Transverse colon (tissue), 4 donors: ENCODE results near the gene PPP1R12B. TPM values are rescaled to one million over a fixed set of nuclear protein-coding genes. Genes with fewer than 3 reads are reported as not detected.

Experiments
- DNase-seq: peaks from one replicate; pipeline ENCODE4 v3.0.0-alpha.2; 2019
- H3K27ac ChIP-seq, 4 donors: fragments of 200-600 bp; sonication (generic); 2 replicates each; pipeline ENCODE4 v1.5.1; 2016 to 2018; ENCODE audit warnings: inconsistent platforms in 4 of 4
- H3K27me3 ChIP-seq: fragments of 200-600 bp; sonication (generic); 2 replicates; pipeline ENCODE4 v1.5.1; 2017; ENCODE audit warnings: inconsistent platforms
- H3K36me3 ChIP-seq, 4 donors: fragments of 200-600 bp; sonication (generic); 2 replicates each; pipeline ENCODE4 v1.5.1; 2017 to 2019; ENCODE audit warnings: inconsistent platforms in 4 of 4
- H3K4me1 ChIP-seq, 4 donors: fragments of 200-600 bp; sonication (generic); 2 replicates each; pipeline ENCODE4 v1.5.1; 2017 to 2020; ENCODE audit warnings: inconsistent platforms in 4 of 4
- H3K4me3 ChIP-seq, 4 donors: fragments of 200-600 bp; sonication (generic); 1 replicate in 1 of 4; 2 replicates in 3 of 4; pipeline versions ENCODE4 v1.5.1 to v1.6.1; 2017 to 2019; ENCODE audit warnings: inconsistent platforms in 4 of 4
- H3K9me3 ChIP-seq, 2 donors: fragments of 200-600 bp; sonication (generic); 2 replicates each; pipeline ENCODE4 v1.5.1; 2017 to 2019; ENCODE audit warnings: inconsistent platforms in 2 of 2
- CTCF ChIP-seq, 5 experiments: fragments of 200-600 bp in 3 of 5; fragments of 450-650 bp in 2 of 5; sonication (generic) in 3 of 5; IDR thresholded peaks; 1 replicate in 2 of 5; 2 replicates in 3 of 5; pipeline ENCODE4 v1.5.1; 2016 to 2017; ENCODE audit warnings: antibody characterized with exemption in 5 of 5, inconsistent platforms in 3 of 5, mild to moderate bottlenecking in 2 of 5, moderate library complexity in 1 of 5
- EP300 ChIP-seq: sonication (generic); formaldehyde crosslinking; IDR thresholded peaks from one replicate; pipeline ENCODE4 v1.6.1; 2017; ENCODE audit warnings: antibody characterized with exemption, low read depth
- POLR2A ChIP-seq: fragments of 450-650 bp; IDR thresholded peaks from one replicate; pipeline ENCODE4 v1.6.1; 2016; ENCODE audit warnings: antibody characterized with exemption, mild to moderate bottlenecking, moderate library complexity
- POLR2AphosphoS5 ChIP-seq, 3 donors: sonication (generic); formaldehyde crosslinking; IDR thresholded peaks; one replicate each; pipeline ENCODE4 v1.6.1; 2016; ENCODE audit warnings: antibody characterized with exemption in 3 of 3
- WGBS, 2 donors: methylation state at CpG; one replicate each; pipeline ENCODE4 v1.1.5; 2018; ENCODE audit warnings: low coverage in 1 of 2; 5-methylcytosine and 5-hydroxymethylcytosine counted together
- in situ Hi-C, 4 donors: fragments of 200-750 bp; cut with MboI; loops; one replicate each; pipeline versions ENCODE4 v1.15.0 to v1.15.1; 2017; ENCODE audit warnings: low sequenced_read_pairs in 3 of 4, low pct_ligation_motif_present in 1 of 4, low pct_unique_long_range_greater_than_20kb in 1 of 4
- intact Hi-C: fragments of 100-400 bp; cut with DNase I; formaldehyde crosslinking; loops from one replicate; pipeline ENCODE4 v1.15.1; 2023; ENCODE audit warnings: low total_unique reads
- total RNA-seq, 4 donors: library from RNA; depleted of rRNA; stranded (reverse); fragments of >200 nt; gene quantifications; one replicate each; pipeline ENCODE4 v1.1.0, GENCODE V29; 2016

The PPP1R12B gene
- total RNA-seq, 4 donors from 2014 or later = 92.7 to 254 (median 137) TPM

GRCh38 chr1:202597090-202597761 is 248.7 kb downstream of the PPP1R12B start:
- in situ Hi-C loops = no loop called here

GRCh38 chr1:202599669-202600431 is 251.4 kb downstream of the PPP1R12B start:
- peaks cover 0 to 6% (median 0%) of the 10 kb centered on the region in 4 donors for H3K4me1 ChIP-seq
- no peaks in the 10 kb centered on the region for H3K9me3 ChIP-seq
- intact Hi-C loops = loop anchor here (10.0 kb wide), 1 partner anchor 105 kb away; no protein-coding TSS in a partner anchor
- no peak for TF ChIP-seq POLR2A
- TF ChIP-seq CTCF (IDR thresholded peaks at IDR 0.05) = peak; percentile 54 to 69 (median 58)
- WGBS, 2 donors = 52 to 100% methylated on average over 4 to 16 of the region's 16 CpGs
- H3K27me3 ChIP-seq = no peaks in the 10 kb centered on the region
- peak; percentile 53 for DNase-seq
- no peak overlapping the region for H3K4me3 ChIP-seq
- no peaks in the 10 kb centered on the region for H3K36me3 ChIP-seq
- H3K27ac ChIP-seq = peak overlapping the region; percentile 1 to 50 (median 33)
- in situ Hi-C loops = loop anchor here in 3 of 4 donors (10.0 to 25.0 kb wide), 2 partner anchors 105 to 113 kb away; no protein-coding TSS in a partner anchor

More at GRCh38 chr1:202597090-202597761, 248.7 kb downstream of the PPP1R12B start:
- intact Hi-C loops = no loop called here
- DNase-seq = no peak
- WGBS, 2 donors = 87 to 91% methylated on average over 3 of the region's 3 CpGs
- no peaks in the 10 kb centered on the region for H3K27me3 ChIP-seq
- H3K9me3 ChIP-seq = no peaks in the 10 kb centered on the region
- H3K27ac ChIP-seq = no peak overlapping the region
- peaks cover 0 to 6% (median 0%) of the 10 kb centered on the region in 4 donors for H3K4me1 ChIP-seq
- TF ChIP-seq POLR2AphosphoS5 (IDR thresholded peaks at IDR 0.05) (no peak), EP300 (no peak), POLR2A (no peak), CTCF (IDR thresholded peaks at IDR 0.05) (no peak)
- H3K4me3 ChIP-seq = no peak overlapping the region
- no peaks in the 10 kb centered on the region for H3K36me3 ChIP-seq

- DNase-seq = no peak
- Histone ChIP-seq H3K4me3 (no peak overlapping the region), H3K9me3 (no peaks in the 10 kb centered on the region), H3K36me3 (no peaks in the 10 kb centered on the region), H3K27me3 (no peaks in the 10 kb centered on the region), H3K27ac (peak overlapping the region in 1 of 4 donors; percentile 38), H3K4me1 (peaks cover 0 to 6% (median 0%) of the 10 kb centered on the region in 4 donors)
- WGBS, 2 donors = 82 to 87% methylated on average over 2 to 10 of the region's 10 CpGs
- in situ Hi-C loops (loop anchor here in 3 of 4 donors (10.0 to 25.0 kb wide), 2 partner anchors 106 to 113 kb away; no protein-coding TSS in a partner anchor), intact Hi-C loops (loop anchor here (10.0 kb wide), 1 partner anchor 106 kb away; no protein-coding TSS in a partner anchor)
- TF ChIP-seq CTCF (IDR thresholded peaks at IDR 0.05) = no peak
Measured at GRCh38 chr1:202600432-202601041, 252.0 kb downstream of the PPP1R12B start.

- in situ Hi-C loops = loop anchor here in 3 of 4 donors (10.0 to 25.0 kb wide), 2 partner anchors 109 to 116 kb away; no protein-coding TSS in a partner anchor
- Histone ChIP-seq H3K4me1 (peaks cover 0 to 6% (median 0%) of the 10 kb centered on the region in 4 donors), H3K9me3 (no peaks in the 10 kb centered on the region), H3K36me3 (no peaks in the 10 kb centered on the region), H3K4me3 (no peak overlapping the region), H3K27ac (no peak overlapping the region), H3K27me3 (no peaks in the 10 kb centered on the region)
- WGBS, 2 donors = 96% methylated on average over 2 of the region's 2 CpGs; no CpG with 5 or more reads in 1 of the 2 donors
- intact Hi-C loops = loop anchor here (10.0 kb wide), 1 partner anchor 109 kb away; no protein-coding TSS in a partner anchor
- no peak for TF ChIP-seq CTCF (IDR thresholded peaks at IDR 0.05)
- no peak for TF ChIP-seq POLR2AphosphoS5 (IDR thresholded peaks at IDR 0.05)
- no peak for TF ChIP-seq POLR2A
- no peak for TF ChIP-seq EP300
- DNase-seq = no peak
Measured at GRCh38 chr1:202603435-202603834, 254.9 kb downstream of the PPP1R12B start.
